ENCODE measurements around the gene AGK.

GRCh38 chr7:141522657-141523342, 28.4 kb upstream of the AGK start:
- TF ChIP-seq CTCF (optimal IDR thresholded peaks at IDR 0.05 in 1 of 3, IDR thresholded peaks at IDR 0.05 in 1 of 3, conservative IDR thresholded peaks at IDR 0.05 in 1 of 3; ENCODE audit: extremely low read depth in 1 of 3, insufficient read depth in 2 of 3, low read length in 3 of 3) (no peak), EZH2 (IDR thresholded peaks at IDR 0.05; ENCODE audit: low read length) (no peak)

Measured in keratinocyte (primary cell).